ENCODE measurements around the gene OLFM3. TPM values are rescaled to one million over a fixed set of nuclear protein-coding genes. Genes with fewer than 3 reads are reported as not detected.

The OLFM3 gene
- polyA plus RNA-seq, 1 donor from 2014 or later = not detected

DNA sequence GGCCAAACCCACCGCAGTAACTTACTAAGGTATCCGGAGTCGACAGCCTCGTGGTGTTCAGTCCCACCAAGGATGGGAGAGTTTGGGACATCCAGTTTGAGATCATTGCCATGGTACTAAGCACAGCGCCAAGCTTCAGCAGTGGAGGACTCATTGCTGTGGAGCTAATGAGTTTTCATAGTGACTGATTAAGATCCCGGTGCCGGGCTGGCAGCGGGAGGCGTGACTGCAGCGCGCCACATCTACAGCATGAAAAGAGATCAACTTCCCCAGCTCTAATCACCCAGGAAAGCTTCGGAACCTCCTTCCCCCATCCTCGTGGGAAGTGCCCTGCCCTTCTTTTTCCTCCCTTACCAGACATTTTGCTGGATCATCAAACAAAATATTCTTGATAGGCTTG, 149.9 kb downstream of the OLFM3 start:
- no peaks in the 10 kb centered on the region for H3K4me1 Mint-ChIP-seq
- H3K27me3 Mint-ChIP-seq = peaks cover 2% of the 10 kb centered on the region
- no peaks in the 10 kb centered on the region for H3K36me3 Mint-ChIP-seq
- H3K27ac Mint-ChIP-seq = no peak overlapping the region
- peaks cover 0 to 1% (median 0%) of the 10 kb centered on the region in 3 donors for H3K9me3 Mint-ChIP-seq
- no peak overlapping the region for H3K4me3 Mint-ChIP-seq

DNA sequence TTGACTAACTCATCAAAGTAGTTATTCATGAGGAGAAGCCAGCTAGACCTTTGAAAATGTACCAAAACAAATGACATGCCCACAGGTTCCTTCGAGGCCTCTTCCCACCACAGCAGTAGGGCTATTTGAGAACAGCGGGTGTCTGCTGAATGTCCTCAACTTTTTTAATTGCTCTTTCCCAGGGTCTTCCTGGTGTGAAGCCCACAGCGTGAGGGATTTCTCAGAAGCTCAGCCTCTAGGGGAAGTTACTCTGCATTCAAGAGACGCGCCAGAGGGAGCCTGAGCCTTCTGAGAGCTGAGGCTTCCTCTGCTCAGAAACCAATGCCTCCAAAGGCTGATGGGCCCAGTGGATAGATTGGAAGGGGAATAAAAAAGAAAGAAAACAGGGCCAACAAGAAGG, 153.6 kb downstream of the OLFM3 start:
- peaks cover 0 to 2% (median 0%) of the 10 kb centered on the region in 3 donors for H3K4me1 Mint-ChIP-seq
- H3K4me3 Mint-ChIP-seq = no peak overlapping the region
- peaks cover 0 to 1% (median 0%) of the 10 kb centered on the region in 3 donors for H3K9me3 Mint-ChIP-seq
- peaks cover 2% of the 10 kb centered on the region for H3K27me3 Mint-ChIP-seq
- no peak overlapping the region for H3K27ac Mint-ChIP-seq
- no peaks in the 10 kb centered on the region for H3K36me3 Mint-ChIP-seq

DNA sequence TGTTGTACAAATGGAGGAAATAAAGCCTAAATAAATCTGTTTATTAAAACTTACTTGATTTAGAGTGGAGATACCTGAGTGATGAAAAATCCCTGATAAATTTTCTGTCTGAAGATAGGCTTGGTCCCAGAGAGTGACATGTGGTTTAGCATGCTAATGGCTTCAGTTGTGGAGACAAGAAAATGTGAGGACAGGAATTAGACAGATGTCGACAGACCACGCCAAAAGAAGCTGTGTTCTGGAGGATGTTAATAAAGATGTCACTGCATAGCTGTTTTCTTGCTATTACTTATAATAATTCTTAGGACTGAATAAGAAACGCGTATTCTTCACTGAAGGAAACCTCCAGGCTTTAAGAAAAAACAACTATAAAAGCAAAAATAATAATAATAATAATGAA, 154.9 kb downstream of the OLFM3 start:
- Mint-ChIP-seq H3K27me3 (peaks cover 2% of the 10 kb centered on the region), H3K27ac (no peak overlapping the region), H3K9me3 (peaks cover 0 to 1% (median 0%) of the 10 kb centered on the region in 3 donors), H3K4me3 (no peak overlapping the region), H3K36me3 (no peaks in the 10 kb centered on the region), H3K4me1 (peaks cover 0 to 2% (median 0%) of the 10 kb centered on the region in 3 donors)

DNA sequence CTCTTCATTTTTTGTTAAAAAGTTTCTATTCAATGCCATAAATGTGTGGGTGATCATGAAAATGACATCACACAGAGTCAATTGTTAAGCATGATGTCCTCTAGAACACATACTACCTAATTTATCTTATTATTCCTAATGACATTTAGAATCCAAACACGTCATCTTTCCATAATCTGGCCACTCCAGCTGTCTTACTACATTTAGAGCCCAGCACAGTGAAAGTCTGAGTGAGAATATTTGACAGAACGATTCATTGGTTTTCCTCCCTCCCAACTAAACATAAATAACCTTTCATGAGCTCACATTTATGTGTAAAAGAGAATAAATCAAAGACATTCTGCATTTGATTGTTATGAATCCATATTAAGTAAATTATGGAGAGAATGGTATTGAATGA, 160.7 kb downstream of the OLFM3 start:
- Mint-ChIP-seq H3K36me3 (no peaks in the 10 kb centered on the region), H3K27ac (no peak overlapping the region), H3K27me3 (no peaks in the 10 kb centered on the region), H3K4me1 (no peaks in the 10 kb centered on the region), H3K4me3 (no peak overlapping the region), H3K9me3 (no peaks in the 10 kb centered on the region)

DNA sequence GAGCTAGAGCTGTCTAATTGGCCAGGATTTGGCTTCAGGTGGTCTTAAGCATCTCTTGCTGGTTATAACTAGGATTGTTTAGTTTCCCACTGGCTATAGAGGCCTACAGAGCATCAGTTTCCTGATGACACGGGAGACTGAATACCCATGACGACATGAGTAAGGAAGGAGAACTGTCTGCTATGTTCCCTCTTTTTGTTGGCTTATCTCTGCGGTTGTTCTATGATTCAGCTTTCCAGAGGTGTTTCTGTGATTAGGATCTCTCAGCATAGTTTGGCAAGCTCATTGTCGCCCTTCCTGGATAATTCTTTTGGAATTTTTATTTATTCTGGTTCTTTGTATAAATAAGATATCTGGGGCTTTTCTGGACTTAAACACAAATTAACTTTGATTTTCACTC, 163.4 kb downstream of the OLFM3 start:
- Mint-ChIP-seq H3K9me3 (no peaks in the 10 kb centered on the region), H3K27me3 (no peaks in the 10 kb centered on the region), H3K4me3 (no peak overlapping the region), H3K4me1 (no peaks in the 10 kb centered on the region), H3K36me3 (no peaks in the 10 kb centered on the region), H3K27ac (no peak overlapping the region)

DNA sequence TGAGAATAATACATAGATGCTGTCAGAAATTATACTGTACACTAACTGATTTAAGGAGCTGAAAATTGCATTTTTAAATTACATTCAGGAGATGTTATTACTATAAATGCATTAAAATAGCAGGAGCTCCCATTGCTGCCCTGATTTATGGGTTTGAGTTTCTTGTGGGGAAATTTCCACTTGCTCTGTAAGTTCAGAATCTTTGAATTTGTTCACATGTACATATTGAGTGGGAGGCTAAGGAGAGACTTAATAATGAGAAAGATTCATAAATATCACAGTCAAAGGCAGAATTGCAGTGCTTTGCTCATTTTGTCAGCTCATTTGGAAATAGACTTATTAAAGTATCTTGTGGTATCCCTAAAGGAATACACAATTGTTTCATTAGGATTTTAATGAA, 170.3 kb downstream of the OLFM3 start:
- H3K9me3 Mint-ChIP-seq = no peaks in the 10 kb centered on the region
- no peak overlapping the region for H3K4me3 Mint-ChIP-seq
- no peaks in the 10 kb centered on the region for H3K4me1 Mint-ChIP-seq
- no peaks in the 10 kb centered on the region for H3K27me3 Mint-ChIP-seq
- H3K27ac Mint-ChIP-seq = no peak overlapping the region
- H3K36me3 Mint-ChIP-seq = no peaks in the 10 kb centered on the region

DNA sequence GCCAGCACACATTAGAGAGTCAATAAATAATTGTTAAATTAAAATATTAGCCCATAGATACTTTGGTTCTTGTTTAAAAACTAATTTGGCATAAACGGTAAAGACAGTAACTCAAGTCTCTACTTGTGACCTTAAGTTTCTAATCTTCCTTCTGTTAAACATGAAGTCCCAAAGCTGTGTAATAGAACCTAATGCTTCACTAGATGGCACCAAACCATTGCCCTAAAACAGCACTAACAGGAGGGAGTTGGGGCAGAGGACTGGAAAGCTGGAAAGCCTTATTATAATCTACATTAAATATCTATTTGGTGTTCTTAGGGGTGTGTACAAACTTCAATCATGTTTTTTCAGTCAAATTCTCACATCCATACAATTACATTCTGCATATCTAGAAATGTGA, 176.7 kb downstream of the OLFM3 start:
- peaks cover 0 to 2% (median 0%) of the 10 kb centered on the region in 3 donors for H3K4me1 Mint-ChIP-seq

DNA sequence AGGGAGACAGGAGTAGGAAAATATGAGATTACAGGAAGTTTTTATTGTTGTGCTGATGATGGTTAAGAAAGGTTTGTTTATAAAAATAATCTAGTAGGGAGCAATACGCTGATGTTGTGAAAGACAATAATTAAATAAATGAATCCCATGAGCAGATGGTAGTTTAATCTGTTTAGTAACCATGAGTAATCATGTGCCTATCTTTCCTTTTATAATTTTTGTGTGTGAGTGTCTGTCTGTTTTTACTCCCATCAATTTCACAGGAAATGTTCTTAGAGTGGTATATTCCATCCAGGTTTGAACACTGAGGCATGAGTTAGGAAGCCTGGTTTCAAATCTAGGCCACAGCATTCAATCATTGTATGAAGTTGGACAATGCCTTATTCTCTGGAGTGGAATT, 180.5 kb downstream of the OLFM3 start:
- H3K9me3 Mint-ChIP-seq = peaks cover 0 to 2% (median 0%) of the 10 kb centered on the region in 3 donors
- H3K4me1 Mint-ChIP-seq = peaks cover 0 to 2% (median 0%) of the 10 kb centered on the region in 3 donors
- peaks cover 2% of the 10 kb centered on the region for H3K36me3 Mint-ChIP-seq

More for the DNA sequence above, 176.7 kb downstream of the OLFM3 start:
- H3K27me3 Mint-ChIP-seq = no peaks in the 10 kb centered on the region
- H3K9me3 Mint-ChIP-seq = peaks cover 0 to 2% (median 0%) of the 10 kb centered on the region in 3 donors
- no peaks in the 10 kb centered on the region for H3K36me3 Mint-ChIP-seq
- no peak overlapping the region for H3K4me3 Mint-ChIP-seq
- H3K27ac Mint-ChIP-seq = no peak overlapping the region

DNA sequence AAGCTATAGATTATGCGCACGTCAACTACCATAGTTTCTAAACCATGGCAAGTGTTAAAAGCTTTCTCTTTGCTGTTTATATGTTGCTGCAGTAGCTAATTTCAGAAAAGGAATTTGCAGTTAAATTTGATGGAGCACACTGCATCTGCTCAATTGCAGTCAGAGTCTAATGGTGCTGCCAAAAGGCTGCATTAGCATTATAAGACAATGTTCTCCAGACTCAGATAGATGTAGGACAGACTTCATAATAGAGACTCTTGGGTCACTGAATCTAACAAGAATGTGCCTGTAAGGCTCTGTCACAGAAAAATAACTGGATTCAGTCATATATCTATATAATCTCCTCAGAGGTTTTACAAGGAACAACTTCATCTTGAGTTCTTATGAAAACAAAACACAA, 198.3 kb downstream of the OLFM3 start:
- no peaks in the 10 kb centered on the region for H3K27me3 Mint-ChIP-seq

More for the DNA sequence above, 180.5 kb downstream of the OLFM3 start:
- Mint-ChIP-seq H3K4me3 (no peak overlapping the region), H3K27ac (no peak overlapping the region), H3K27me3 (peaks cover 1% of the 10 kb centered on the region)

DNA sequence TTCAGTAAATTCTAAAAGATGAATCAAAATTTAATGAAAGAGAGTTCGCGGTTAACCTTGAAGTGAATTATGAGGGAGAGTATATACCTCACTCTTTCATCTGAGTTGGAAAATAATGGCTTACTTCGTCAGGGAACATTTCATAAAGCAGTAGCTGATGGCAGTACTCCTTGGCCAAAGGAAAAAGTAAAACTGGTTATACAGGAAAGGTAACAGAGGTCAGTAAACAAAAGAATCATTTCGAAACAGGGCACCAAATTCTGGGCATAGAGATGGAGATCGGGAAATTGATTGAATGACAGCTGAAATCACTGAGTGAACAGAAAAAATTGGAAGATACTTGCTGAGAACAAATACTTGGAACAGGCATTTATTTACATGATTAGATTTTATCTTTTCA, 199.0 kb downstream of the OLFM3 start:
- Mint-ChIP-seq H3K4me3 (no peak overlapping the region), H3K27ac (no peak overlapping the region), H3K4me1 (no peaks in the 10 kb centered on the region), H3K27me3 (no peaks in the 10 kb centered on the region), H3K9me3 (no peaks in the 10 kb centered on the region), H3K36me3 (no peaks in the 10 kb centered on the region)

More for the DNA sequence above, 198.3 kb downstream of the OLFM3 start:
- H3K36me3 Mint-ChIP-seq = no peaks in the 10 kb centered on the region
- H3K9me3 Mint-ChIP-seq = no peaks in the 10 kb centered on the region
- H3K4me1 Mint-ChIP-seq = no peaks in the 10 kb centered on the region
- no peak overlapping the region for H3K27ac Mint-ChIP-seq
- no peak overlapping the region for H3K4me3 Mint-ChIP-seq

DNA sequence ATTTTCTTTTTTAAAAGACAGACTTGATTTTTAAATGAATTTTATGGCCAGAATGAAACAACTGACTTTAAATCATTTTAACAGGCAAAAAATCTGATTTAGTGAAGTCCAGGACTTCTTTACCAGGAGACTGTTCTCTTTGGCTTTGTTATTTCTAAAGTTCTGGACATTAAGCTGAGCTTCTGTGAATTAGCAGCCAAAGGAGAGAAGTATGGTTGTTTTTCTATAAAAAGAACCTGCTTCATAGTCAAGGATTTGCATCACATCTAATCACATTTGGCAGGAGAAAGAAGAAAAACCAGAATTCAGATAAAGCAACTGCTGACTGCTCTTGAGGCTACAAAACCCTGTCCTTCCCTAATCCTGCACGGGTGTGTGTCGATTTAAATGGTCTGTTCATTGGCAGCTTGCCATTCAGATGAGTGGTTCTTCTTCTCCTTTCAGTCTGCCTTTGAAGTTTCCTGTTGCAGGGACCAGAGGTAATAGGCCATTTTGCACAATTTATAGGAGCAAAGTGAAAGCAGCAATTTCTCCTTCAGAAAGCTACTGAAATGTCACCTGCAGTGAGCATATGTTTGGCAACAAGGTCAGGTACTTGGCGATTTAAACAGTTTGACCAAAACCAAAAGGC, 215.4 kb downstream of the OLFM3 start:
- no peak overlapping the region for H3K4me3 Mint-ChIP-seq
- H3K27me3 Mint-ChIP-seq = no peaks in the 10 kb centered on the region
- no peaks in the 10 kb centered on the region for H3K4me1 Mint-ChIP-seq
- H3K27ac Mint-ChIP-seq = no peak overlapping the region
- H3K36me3 Mint-ChIP-seq = no peaks in the 10 kb centered on the region
- peaks cover 0 to 1% (median 0%) of the 10 kb centered on the region in 3 donors for H3K9me3 Mint-ChIP-seq

DNA sequence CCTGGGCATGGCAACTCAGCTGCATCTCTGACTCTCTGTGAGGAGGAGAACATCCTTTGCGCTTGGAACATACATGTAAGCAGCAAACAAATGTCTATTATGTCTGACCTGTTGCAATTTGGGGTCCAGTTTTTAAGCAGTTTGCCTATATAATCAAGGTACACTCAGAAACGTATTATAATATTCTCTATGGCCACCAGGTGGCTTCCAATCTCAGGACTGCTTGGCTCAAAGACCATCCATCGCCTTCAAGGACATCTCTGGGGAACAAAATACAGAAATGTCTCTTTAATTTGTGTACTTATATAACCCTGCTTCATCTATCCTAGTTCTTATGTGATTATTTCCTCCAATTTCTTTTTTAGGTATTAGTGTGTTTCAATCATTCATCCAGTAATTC, 227.2 kb downstream of the OLFM3 start:
- Mint-ChIP-seq H3K9me3 (no peaks in the 10 kb centered on the region), H3K4me3 (no peak overlapping the region), H3K27me3 (no peaks in the 10 kb centered on the region), H3K27ac (no peak overlapping the region), H3K4me1 (no peaks in the 10 kb centered on the region), H3K36me3 (no peaks in the 10 kb centered on the region)

DNA sequence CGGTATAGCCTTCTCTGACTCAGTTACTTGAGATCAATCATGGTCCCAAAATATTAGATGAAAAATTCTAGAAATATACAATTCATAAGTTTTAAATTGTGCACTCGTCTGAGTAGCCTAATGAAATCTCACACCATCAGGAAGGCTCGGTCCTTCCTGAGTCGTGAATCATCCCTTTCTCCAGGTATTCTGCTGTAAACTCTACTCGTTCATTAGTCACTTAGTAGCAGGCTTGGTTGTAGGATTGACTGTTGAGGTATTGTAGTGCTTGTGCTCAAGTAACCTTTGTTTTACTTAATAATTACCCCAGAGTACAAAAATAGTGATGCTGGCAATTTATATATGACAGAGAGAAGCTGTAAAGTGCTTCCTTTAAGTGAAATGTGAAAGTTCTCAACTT, 238.7 kb downstream of the OLFM3 start:
- no peak overlapping the region for H3K27ac Mint-ChIP-seq
- H3K36me3 Mint-ChIP-seq = no peaks in the 10 kb centered on the region
- H3K27me3 Mint-ChIP-seq = peaks cover 2% of the 10 kb centered on the region
- no peaks in the 10 kb centered on the region for H3K4me1 Mint-ChIP-seq
- peaks cover 0 to 1% (median 0%) of the 10 kb centered on the region in 3 donors for H3K9me3 Mint-ChIP-seq
- no peak overlapping the region for H3K4me3 Mint-ChIP-seq

DNA sequence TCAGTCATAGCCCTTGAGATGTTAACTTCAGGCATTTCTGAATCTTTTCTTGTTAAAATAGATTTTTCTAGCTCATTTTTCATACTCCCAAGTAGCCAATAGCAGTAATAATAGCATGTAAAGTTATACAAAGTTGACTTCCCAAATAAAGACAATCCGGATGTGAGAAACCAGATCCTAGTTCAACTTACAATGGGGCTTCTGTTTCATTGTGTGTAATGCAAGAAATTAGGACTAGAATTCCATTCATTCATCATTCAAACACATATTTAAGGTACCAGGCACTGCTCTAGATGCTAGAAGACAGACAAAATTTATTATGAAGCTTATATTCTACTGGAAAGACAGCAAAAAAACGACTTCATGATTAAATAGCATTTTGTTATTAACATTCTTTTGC, 240.3 kb downstream of the OLFM3 start:
- Mint-ChIP-seq H3K4me3 (no peak overlapping the region), H3K27ac (no peak overlapping the region), H3K4me1 (no peaks in the 10 kb centered on the region), H3K9me3 (peaks cover 0 to 1% (median 0%) of the 10 kb centered on the region in 3 donors), H3K27me3 (peaks cover 2% of the 10 kb centered on the region), H3K36me3 (no peaks in the 10 kb centered on the region)

Data from IgD-negative memory B cell (primary cell).